Muscle of arm (tissue), 12 donors: Measurements from ENCODE around the gene DEDD. TPM values are rescaled to one million over a fixed set of nuclear protein-coding genes. Genes with fewer than 3 reads are reported as not detected.
A peak's percentile ranks its signal among the peaks of the same experiment; 100 is the strongest.

Experiments
- DNase-seq: peaks from one replicate; pipeline ENCODE4 v3.0.0-alpha.2; 2013
- polyA plus RNA-seq, 12 donors: library from polyadenylated mRNA; unstranded; fragments of 120-200 nt; gene quantifications; one replicate each; pipeline ENCODE4 v1.2.1, GENCODE V29; 2013; ENCODE audit not compliant: insufficient read length in 12 of 12

The DEDD gene
- polyA plus RNA-seq, 12 donors = 36.3 to 54.8 (median 45.0) TPM; not detected in 1

DNA sequence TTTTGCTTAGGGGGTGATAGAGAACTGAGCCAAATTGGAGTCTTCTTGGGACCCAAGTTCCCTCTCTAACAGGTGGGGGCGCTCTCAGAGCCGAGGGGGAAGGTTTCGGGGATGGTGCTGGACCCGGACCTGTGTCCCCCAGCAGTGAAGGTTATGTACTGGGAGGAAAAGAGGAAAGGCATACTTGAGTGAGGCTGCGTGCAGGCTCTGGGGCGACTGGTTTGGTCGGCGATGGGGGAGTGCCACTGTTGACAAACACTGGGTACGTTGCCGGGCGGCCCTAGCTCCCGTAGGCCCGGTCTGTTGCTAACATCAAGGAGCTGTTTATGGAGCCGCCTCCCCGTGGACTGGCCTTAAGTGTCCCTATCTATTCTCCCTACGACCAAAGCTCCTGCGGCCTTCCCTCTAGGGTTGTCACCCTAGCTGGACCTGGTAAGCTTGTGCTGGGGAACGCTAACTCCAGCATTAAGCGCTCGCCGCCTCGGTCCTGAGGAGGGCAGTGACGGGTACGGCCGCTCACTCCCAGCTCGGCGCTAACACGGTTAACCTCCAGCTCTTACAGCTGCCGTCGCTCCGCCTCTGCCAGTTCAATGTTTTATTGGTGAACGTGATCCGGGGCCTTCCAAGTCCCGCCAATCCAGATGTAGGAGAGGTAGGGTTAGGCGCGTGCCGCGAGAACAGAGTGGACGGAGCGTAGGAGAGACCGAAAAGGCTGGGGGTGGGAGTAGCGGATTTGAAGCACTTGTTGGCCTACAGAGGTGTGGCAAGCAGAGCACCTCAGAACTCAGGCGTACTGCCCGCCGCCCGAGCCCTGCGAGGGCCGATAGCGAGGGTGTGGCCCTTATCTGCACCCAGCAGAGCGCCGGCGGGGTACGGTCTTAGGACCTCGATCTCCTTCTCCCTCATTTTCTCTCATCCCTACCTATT is 33.5 kb upstream of the DEDD start, which contains the start of gene PPOX:
TSS of gene PPOX (plus strand) at position 685 of the 927 bp plus-strand sequence. CDS start 422 bp downstream, outside the sequence.
- peak; percentile 98 for DNase-seq

DNA sequence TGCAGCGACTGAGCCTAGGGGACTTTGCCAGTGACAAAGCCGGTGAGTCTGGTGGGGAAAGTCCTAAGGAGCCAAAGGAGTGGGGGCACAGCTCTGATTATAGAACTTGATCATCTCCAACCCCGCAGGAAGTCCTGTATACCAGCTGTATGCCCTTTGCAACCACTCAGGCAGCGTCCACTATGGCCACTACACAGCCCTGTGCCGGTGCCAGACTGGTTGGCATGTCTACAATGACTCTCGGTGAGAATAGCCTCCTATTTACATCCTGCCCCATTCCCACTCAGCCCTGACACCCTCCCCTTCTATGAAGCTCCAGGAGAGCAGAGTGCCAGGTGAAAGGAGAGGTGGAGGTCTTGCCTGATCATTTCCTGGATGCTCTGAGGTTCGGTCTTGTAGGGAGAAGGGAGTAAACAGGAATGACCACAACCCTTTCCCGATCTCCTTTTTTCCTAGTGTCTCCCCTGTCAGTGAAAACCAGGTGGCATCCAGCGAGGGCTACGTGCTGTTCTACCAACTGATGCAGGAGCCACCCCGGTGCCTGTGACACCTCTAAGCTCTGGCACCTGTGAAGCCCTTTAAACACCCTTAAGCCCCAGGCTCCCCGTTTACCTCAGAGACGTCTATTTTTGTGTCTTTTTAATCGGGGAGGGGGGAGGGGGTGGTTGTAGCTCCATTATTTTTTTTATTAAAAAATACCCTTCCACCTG is 32.6 kb upstream of the DEDD start:
- no peak for DNase-seq

DNA sequence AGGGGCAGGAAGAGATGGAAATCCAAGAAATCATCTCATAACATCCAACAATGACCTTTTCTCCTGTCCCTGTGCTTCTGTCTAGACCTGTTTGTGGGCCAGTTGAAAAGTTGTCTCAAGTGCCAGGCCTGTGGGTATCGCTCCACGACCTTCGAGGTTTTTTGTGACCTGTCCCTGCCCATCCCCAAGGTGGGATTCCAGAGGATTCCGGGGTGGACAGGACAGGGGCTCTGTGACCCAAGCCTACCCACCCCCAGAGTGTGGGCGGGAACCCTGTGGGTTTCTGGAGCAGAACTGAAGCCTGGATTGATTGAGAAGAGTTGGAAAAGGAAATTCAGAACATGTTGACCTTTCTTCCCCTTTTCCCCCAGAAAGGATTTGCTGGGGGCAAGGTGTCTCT is 31.3 kb upstream of the DEDD start:
- no peak for DNase-seq

GRCh38 chr1:161162806-161163205 is 30.3 kb upstream of the DEDD start:
- DNase-seq = no peak

GRCh38 chr1:161162052-161162451 is 29.6 kb upstream of the DEDD start:
- DNase-seq = no peak

DNA sequence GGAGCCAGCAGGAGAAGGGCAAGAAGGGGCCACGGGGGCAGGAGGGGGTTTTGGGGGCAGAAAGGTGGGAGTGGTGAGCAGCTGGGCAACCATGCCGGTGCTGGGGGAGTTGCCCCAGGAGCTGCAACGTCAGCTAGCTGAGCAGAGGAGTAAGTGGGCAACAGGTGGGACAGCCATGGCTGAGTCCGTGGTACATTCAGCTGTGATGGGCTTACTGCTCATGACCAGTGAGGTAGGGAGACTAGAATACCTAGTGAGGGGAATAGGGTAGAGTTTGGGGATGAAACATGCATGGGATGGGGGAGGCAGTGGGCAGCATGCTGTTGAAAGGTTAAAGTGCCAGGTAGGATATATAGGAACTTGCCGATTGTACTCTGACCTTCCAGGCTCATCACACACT is 29.2 kb upstream of the DEDD start:
- no peak for DNase-seq

- no peak for DNase-seq
These were observed 28.2 kb upstream of the DEDD start for GRCh38 chr1:161160671-161161145.

DNA sequence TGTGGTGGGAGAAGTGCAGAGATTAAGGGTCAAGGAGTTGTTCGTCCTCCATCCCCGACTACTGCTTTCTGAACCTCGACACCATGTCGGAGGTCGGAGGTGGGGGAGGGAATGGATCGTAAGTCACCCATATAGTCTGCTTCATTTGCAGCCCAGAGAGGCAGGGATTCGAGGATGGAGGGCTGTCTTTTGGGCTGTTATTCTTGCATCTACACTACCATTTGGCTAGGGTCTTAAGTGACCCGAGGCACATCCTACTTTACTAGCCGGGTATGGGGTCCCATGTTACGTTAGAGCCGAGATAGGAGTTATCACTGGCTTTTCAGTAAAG is 27.4 kb upstream of the DEDD start:
- no peak for DNase-seq

DNA sequence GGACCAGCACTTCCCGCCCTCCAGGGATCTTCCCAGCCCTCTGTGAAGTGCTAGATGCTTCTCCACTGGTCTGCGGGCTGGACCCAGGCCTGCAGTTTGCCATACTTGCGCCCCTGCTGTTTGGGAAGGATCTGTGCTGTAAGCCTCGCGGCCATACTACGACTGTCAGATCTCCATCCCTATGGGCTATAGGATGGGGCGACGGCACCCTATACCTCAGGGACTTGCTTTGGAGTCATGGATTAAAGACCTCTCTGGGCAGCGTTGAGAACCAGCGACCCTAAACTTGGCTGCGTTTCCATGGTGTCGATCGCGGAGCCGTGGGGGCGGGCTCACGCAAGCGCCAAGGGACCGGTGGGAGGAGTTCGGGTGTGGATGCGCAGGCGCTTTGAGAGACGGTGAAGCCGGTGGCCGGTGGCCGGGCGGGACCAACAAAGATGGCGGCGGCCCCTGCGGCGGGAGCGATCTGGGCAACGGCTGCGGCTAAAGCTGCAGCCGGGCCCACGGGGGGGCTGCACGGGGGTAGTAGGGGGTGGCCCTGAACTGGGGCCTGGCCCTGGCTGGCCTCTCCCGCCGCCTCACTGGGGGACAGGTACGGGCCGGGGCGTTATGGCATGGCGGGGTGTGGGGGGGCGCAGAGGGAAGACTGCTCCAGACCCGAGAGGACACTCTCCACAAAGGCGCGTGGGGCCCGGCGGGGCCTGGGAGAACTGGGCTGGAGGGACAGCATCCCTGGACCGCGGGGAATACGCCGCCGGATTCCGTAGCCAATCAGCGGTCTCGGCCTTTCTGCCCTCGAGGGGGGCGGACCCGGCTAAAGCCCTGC is 26.8 kb upstream of the DEDD start, which contains the start of gene USP21:
TSS of gene USP21 (plus strand) at position 414 of the 826 bp plus-strand sequence. CDS start 1,141 bp downstream, outside the sequence.
- peak; percentile 96 for DNase-seq

GRCh38 chr1:161158316-161159010 is 26.0 kb upstream of the DEDD start:
- DNase-seq = no peak

DNA sequence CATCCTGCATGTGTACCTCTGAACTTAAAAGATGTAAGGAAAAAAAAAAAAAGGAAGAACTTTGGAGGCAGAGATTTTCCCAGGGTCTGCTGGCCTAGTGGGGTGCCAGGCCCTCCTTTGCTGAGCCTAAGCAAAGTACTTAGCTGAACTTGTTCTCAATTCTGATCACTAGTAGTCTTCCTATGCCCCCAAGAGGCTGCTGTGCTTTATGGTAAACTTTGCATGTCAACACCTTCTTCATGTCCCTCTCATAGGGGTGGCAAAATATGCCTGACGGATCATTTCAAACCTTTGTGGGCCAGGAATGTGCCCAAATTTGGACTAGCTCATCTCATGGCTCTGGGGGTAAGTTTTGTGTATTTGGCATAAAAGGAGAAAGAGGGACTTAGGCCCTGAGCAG is 25.4 kb upstream of the DEDD start:
- DNase-seq = no peak

DNA sequence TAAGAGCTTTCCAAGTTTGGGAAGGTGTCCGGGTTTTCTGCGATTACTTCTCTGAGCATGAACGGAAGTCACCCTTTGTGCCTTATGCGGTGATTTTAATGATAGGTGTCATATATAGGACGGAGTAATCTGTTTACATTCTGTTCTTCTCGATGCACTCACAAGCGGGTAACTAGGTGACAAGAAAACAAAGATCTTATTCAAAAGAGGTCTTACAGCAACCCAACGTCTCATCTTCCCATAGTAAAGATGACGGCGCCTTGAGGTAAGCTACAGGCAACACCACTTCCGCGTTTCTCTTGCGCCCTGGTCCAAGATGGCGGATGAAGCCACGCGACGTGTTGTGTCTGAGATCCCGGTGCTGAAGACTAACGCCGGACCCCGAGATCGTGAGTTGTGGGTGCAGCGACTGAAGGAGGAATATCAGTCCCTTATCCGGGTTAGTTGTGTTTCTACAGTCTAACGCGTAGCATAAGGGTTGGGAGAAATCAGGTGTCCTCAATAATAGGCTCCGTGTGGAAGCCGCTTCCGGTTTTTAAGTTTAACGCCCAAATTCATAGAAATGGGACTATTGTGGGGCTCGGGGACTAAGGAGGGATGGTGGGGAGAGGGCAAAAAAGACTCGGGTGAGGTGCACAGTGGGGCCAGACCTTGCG is 21.3 kb upstream of the DEDD start, which contains the start of gene UFC1:
TSS of gene UFC1 (plus strand) at position 297 of the 656 bp plus-strand sequence. CDS start at position 317, 20 bp downstream.
- peak; percentile 92 for DNase-seq

DNA sequence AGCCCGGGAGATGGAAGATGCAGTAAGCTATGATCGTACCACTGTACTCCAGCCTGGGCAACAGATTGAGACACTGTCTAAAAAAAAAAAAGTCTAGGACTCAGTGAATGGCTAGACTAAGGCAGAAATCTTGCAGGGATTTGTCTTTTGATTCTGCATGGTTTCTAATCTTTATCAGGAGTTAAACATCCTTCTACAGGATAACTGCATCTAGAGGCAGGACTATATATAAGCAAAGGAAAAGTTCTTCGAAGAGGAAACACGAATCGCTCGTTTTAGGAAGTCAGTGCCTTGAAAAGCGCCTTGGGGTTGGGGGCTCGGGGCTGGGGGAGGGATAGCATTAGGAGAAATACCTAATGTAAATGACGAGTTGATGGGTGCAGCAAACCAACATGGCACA is 20.7 kb upstream of the DEDD start:
- no peak for DNase-seq

GRCh38 chr1:161145832-161146231 is 13.4 kb upstream of the DEDD start:
- DNase-seq = no peak

DNA sequence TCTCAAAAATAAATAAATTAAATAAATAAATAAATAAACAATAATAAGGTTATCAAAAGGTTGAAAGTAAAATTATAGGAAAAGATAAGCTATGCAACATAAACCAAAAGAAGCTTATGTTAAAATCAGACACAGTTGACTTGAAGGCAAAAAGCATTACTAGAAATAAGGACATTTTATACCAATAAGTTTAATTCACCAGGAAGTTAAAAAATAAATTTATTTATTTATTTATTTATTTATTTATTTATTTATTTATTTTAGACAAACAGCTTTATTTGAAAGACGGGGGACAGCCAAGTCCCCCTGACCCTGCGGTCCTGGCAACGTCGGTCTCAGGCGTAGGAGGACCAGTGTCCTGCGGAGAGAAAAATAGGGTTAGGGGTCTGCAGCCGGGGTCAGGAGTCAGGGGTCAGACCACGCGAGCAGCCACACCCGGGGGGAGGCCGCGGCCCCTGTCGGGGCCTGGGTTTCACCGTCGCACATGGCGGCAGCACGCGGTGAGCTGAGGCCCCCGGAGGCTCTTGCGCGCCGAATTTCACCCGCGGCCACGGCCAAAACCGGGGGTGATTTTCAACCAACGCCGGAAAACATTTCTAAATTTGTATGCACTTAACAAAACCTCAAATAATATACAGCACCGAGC is 8.4 kb upstream of the DEDD start:
- DNase-seq = no peak

- no peak for DNase-seq
These were observed 7.3 kb upstream of the DEDD start for GRCh38 chr1:161139766-161140165.

- DNase-seq = no peak
These were observed 6.0 kb upstream of the DEDD start for GRCh38 chr1:161138431-161138830.

DNA sequence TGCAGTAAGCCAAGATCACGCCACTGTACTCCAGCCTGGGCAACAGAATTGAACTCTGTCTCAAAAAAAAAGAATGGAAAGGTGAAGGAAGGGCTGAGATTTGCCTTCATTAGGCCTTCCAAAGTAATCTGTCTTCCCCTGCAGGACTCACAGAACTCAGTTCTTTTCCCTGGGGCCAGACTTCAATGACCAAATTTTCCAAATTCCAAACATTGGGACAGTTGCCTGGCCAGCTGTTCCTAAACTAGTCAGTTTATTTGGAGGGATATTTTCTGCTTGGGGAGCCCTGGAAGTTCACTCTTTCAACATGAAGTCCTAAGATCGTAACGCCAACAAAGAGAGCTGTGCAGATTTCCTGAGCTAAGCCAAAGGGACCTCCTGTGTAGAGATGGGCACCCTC is 5.4 kb upstream of the DEDD start:
- DNase-seq = no peak

DNA sequence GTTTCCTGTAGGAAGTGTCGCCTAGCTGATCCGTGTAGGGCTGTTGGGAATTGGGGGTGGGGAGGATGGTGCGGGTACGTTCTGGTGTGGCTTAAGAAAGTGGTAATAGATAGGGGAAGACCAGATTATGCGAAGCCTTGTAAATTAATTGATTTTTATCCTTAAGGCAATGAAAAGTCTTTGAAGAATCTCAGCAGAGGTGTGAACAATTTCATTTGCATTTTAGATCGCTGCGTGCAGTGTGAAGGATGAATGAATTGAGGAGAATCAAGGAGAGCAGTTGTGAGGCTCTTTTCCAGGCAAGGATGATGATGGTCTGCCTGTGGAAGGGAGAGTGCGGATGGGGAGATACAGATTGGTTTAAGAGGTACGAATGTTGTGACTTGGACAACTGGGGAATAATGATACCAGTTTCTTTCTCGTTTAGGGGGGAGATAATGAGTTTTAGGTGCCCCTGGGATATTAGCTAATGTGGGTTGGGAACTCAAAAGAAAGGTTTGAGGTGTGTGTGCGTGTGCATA is 813 bp upstream of the DEDD start:
- no peak for DNase-seq
